Activated CD4-positive, alpha-beta T cell treated with anti-CD3 and anti-CD28 coated beads, Interleukin-2, amount 10 ng/mL, durations not matched to agents 24 days and 14 days (primary cell): ENCODE data around the gene KDM8. TPM values are rescaled to one million over a fixed set of nuclear protein-coding genes. Genes with fewer than 3 reads are reported as not detected.

Experiments
- total RNA-seq: library from RNA; stranded (reverse); gene quantifications from 2 replicates; pipeline ENCODE4 v1.2.3, GENCODE V29; 2022

KDM8 gene
- total RNA-seq, 1 donor from 2014 or later, result 11.0 TPM

Other genes starting within 250 kb of the KDM8 start
- not detected in 2 replicates for gene C16orf82, start 136.6 kb upstream of the KDM8 start, total RNA-seq
- 143 and 149 TPM in 2 replicates for gene NSMCE1, start 65.2 kb downstream of the KDM8 start, total RNA-seq
- 345 and 375 TPM in 2 replicates for gene IL4R, start 110.4 kb downstream of the KDM8 start, total RNA-seq
- 94.9 and 100 TPM in 2 replicates for gene IL21R, start 198.6 kb downstream of the KDM8 start, total RNA-seq